Activated CD8-positive, alpha-beta T cell treated with anti-CD3 and anti-CD28 coated beads, Interleukin-2, amount 10 ng/mL, durations not matched to agents 7 days and 5 days (primary cell): Measurements from ENCODE around the gene SELENOM. TPM values are rescaled to one million over a fixed set of nuclear protein-coding genes. Genes with fewer than 3 reads are reported as not detected.
A peak's percentile ranks its signal among the peaks of the same experiment; 100 is the strongest.
"Not testable (repeated sequence)": the region's sequence is repeated elsewhere in the genome, so short reads cannot be mapped to it uniquely, and the experiment has no call there.

Experiments
- ATAC-seq: fragments of 150-1000 bp; cut with Tn5 transposase; one replicate; pipeline ENCODE4 v1.10.0; 2021; ENCODE audit warnings: moderate library complexity
- CTCF ChIA-PET: fragments of 350-600 bp; sonication (Branson Sonifier 250); formaldehyde crosslinking; loops from one replicate; lab custom pipeline; 2021; ENCODE audit warnings: antibody characterized with exemption; lab: Charles Lee
- POLR2A ChIA-PET: fragments of 350-600 bp; sonication (Branson Sonifier 250); formaldehyde crosslinking; loops from one replicate; lab custom pipeline; 2021; ENCODE audit warnings: antibody characterized with exemption; lab: Charles Lee
- DNase-seq: peaks from one replicate; pipeline ENCODE4 v3.0.0-alpha.2; 2020
- H3K27ac Mint-ChIP-seq: one replicate; pipeline ENCODE4 v1.8.0; 2021; ENCODE audit warnings: mild to moderate bottlenecking, mixed read lengths
- H3K27me3 Mint-ChIP-seq: one replicate; pipeline ENCODE4 v1.8.0; 2021; ENCODE audit warnings: low read depth, mixed read lengths
- H3K36me3 Mint-ChIP-seq: one replicate; pipeline ENCODE4 v1.8.0; 2021; ENCODE audit warnings: low read depth, mixed read lengths
- H3K4me1 Mint-ChIP-seq: one replicate; pipeline ENCODE4 v1.8.0; 2021; ENCODE audit warnings: low read depth, mixed read lengths
- H3K4me3 Mint-ChIP-seq: one replicate; pipeline ENCODE4 v1.8.0; 2021; ENCODE audit warnings: mild to moderate bottlenecking, mixed read lengths
- H3K9me3 Mint-ChIP-seq: one replicate; pipeline ENCODE4 v1.8.0; 2022; ENCODE audit warnings: mixed read lengths; ENCODE audit not compliant: insufficient read depth
- total RNA-seq, 2 experiments: library from RNA; stranded (reverse); gene quantifications; one replicate each; pipeline ENCODE4 v1.2.3, GENCODE V29; 2021

Gene SELENOM
- total RNA-seq, 2 experiments from 2014 or later: 0.76 to 0.87 TPM

GRCh38 chr22:31121403-31121802, 14.0 kb upstream of the SELENOM start:
- ATAC-seq (no peak), DNase-seq (no peak)
- Mint-ChIP-seq H3K27ac (no peak overlapping the region), H3K4me1 (no peaks in the 10 kb centered on the region), H3K4me3 (no peak overlapping the region), H3K36me3 (no peaks in the 10 kb centered on the region), H3K27me3 (peaks cover 3% of the 10 kb centered on the region), H3K9me3 (no peaks in the 10 kb centered on the region)
- ChIA-PET POLR2A (no interaction called here), CTCF (no interaction called here)

- no peak overlapping the region for H3K4me3 Mint-ChIP-seq
- no peak overlapping the region for H3K27ac Mint-ChIP-seq
- H3K4me1 Mint-ChIP-seq: no peaks in the 10 kb centered on the region
- ATAC-seq: no peak
- no peaks in the 10 kb centered on the region for H3K36me3 Mint-ChIP-seq
- POLR2A ChIA-PET: no interaction called here
- no peak for DNase-seq
- peaks cover 3% of the 10 kb centered on the region for H3K27me3 Mint-ChIP-seq
- H3K9me3 Mint-ChIP-seq: no peaks in the 10 kb centered on the region
- CTCF ChIA-PET: interaction anchor here (0.8 kb wide), 1 partner anchor 13 kb away, joined by 3 read pairs; no protein-coding TSS in a partner anchor
These were observed 13.3 kb upstream of the SELENOM start for GRCh38 chr22:31120642-31121041.

GRCh38 chr22:31120230-31120629, 12.9 kb upstream of the SELENOM start:
- no peak for DNase-seq
- ATAC-seq: no peak
- POLR2A ChIA-PET: no interaction called here
- Mint-ChIP-seq H3K27ac (no peak overlapping the region), H3K36me3 (no peaks in the 10 kb centered on the region), H3K9me3 (no peaks in the 10 kb centered on the region), H3K4me1 (no peaks in the 10 kb centered on the region), H3K27me3 (peaks cover 3% of the 10 kb centered on the region), H3K4me3 (no peak overlapping the region)
- CTCF ChIA-PET: interaction anchor here (0.8 kb wide), 1 partner anchor 12 kb away, joined by 3 read pairs; no protein-coding TSS in a partner anchor

GRCh38 chr22:31119026-31119717, 11.8 kb upstream of the SELENOM start:
- H3K9me3 Mint-ChIP-seq: no peaks in the 10 kb centered on the region
- no peaks in the 10 kb centered on the region for H3K36me3 Mint-ChIP-seq
- POLR2A ChIA-PET: no interaction called here
- ATAC-seq (no peak), DNase-seq (no peak)
- H3K4me3 Mint-ChIP-seq: no peak overlapping the region
- peaks cover 3% of the 10 kb centered on the region for H3K27me3 Mint-ChIP-seq
- CTCF ChIA-PET: no interaction called here
- H3K4me1 Mint-ChIP-seq: no peaks in the 10 kb centered on the region
- H3K27ac Mint-ChIP-seq: no peak overlapping the region

- ATAC-seq (no peak), DNase-seq (no peak)
- Mint-ChIP-seq H3K9me3 (no peaks in the 10 kb centered on the region), H3K27me3 (peaks cover 3% of the 10 kb centered on the region), H3K27ac (no peak overlapping the region), H3K4me3 (no peak overlapping the region), H3K36me3 (no peaks in the 10 kb centered on the region), H3K4me1 (no peaks in the 10 kb centered on the region)
- ChIA-PET POLR2A (interaction anchor here (0.6 kb wide), 1 partner anchor 105 kb away, joined by 3 read pairs; no protein-coding TSS in a partner anchor), CTCF (interaction anchor here (2.0 kb wide), 1 partner anchor 10 kb away, joined by 11 read pairs; the partner anchor contains the start of gene SELENOM)
These were observed 10.9 kb upstream of the SELENOM start for GRCh38 chr22:31118046-31118820.

- POLR2A ChIA-PET, H3K4me3 Mint-ChIP-seq, H3K4me1 Mint-ChIP-seq, H3K27me3 Mint-ChIP-seq, ATAC-seq, H3K9me3 Mint-ChIP-seq, H3K27ac Mint-ChIP-seq, DNase-seq, H3K36me3 Mint-ChIP-seq: not testable (repeated sequence)
- CTCF ChIA-PET: interaction anchor here (1.2 kb wide), 1 partner anchor 160 kb away, joined by 3 read pairs; no protein-coding TSS in a partner anchor
These were observed 5.3 kb upstream of the SELENOM start for GRCh38 chr22:31112547-31113091.

- H3K4me3 Mint-ChIP-seq: peak overlapping the region; percentile 86
- peaks cover 3% of the 10 kb centered on the region for H3K9me3 Mint-ChIP-seq
- H3K27me3 Mint-ChIP-seq: no peaks in the 10 kb centered on the region
- ATAC-seq (peak; percentile 28), DNase-seq (no peak)
- H3K36me3 Mint-ChIP-seq: no peaks in the 10 kb centered on the region
- H3K27ac Mint-ChIP-seq: peak overlapping the region; percentile 72
- POLR2A ChIA-PET: interaction anchor here (0.6 to 1.2 kb wide), 2 partner anchors 48 to 139 kb away, joined by 3 read pairs; partner anchors contain the start of gene MORC2
- H3K4me1 Mint-ChIP-seq: peaks cover 10% of the 10 kb centered on the region
- CTCF ChIA-PET: interaction anchor here (0.6 to 2.6 kb wide), 34 partner anchors 10 to 862 kb away, joined by 3 to 22 read pairs (median 4); partner anchors contain the start of genes PIK3IP1, SMTN and TCN2
These were observed 488 bp upstream of the SELENOM start for GRCh38 chr22:31107894-31108218.

- ChIA-PET CTCF (interaction anchor here (0.9 to 2.6 kb wide), 10 partner anchors 14 to 500 kb away, joined by 3 to 22 read pairs (median 6); partner anchors contain the start of gene TCN2), POLR2A (no interaction called here)
- no peak overlapping the region for H3K27ac Mint-ChIP-seq
- no peaks in the 10 kb centered on the region for H3K27me3 Mint-ChIP-seq
- DNase-seq (no peak), ATAC-seq (no peak)
- H3K4me1 Mint-ChIP-seq: peaks cover 10% of the 10 kb centered on the region
- no peaks in the 10 kb centered on the region for H3K9me3 Mint-ChIP-seq
- H3K4me3 Mint-ChIP-seq: peak overlapping the region; percentile 86
- H3K36me3 Mint-ChIP-seq: peaks cover 2% of the 10 kb centered on the region
These were observed 614 bp downstream of the SELENOM start for GRCh38 chr22:31106731-31107177.

GRCh38 chr22:31106001-31106571, 1.3 kb downstream of the SELENOM start:
- ATAC-seq: no peak
- H3K4me3 Mint-ChIP-seq: no peak overlapping the region
- no peak overlapping the region for H3K27ac Mint-ChIP-seq
- no peak for DNase-seq
- no peaks in the 10 kb centered on the region for H3K9me3 Mint-ChIP-seq
- CTCF ChIA-PET: interaction anchor here (1.4 to 1.5 kb wide), 2 partner anchors 103 to 138 kb away, joined by 3 read pairs; no protein-coding TSS in a partner anchor
- H3K4me1 Mint-ChIP-seq: peaks cover 10% of the 10 kb centered on the region
- H3K36me3 Mint-ChIP-seq: peaks cover 4% of the 10 kb centered on the region
- POLR2A ChIA-PET: no interaction called here
- H3K27me3 Mint-ChIP-seq: no peaks in the 10 kb centered on the region

- Mint-ChIP-seq H3K27ac (no peak overlapping the region), H3K4me1 (peaks cover 10% of the 10 kb centered on the region), H3K9me3 (no peaks in the 10 kb centered on the region), H3K36me3 (peaks cover 5% of the 10 kb centered on the region), H3K4me3 (no peak overlapping the region), H3K27me3 (no peaks in the 10 kb centered on the region)
- DNase-seq (no peak), ATAC-seq (no peak)
- ChIA-PET CTCF (interaction anchor here (0.7 to 1.4 kb wide), 3 partner anchors 9 to 138 kb away, joined by 3 to 4 read pairs (median 3); no protein-coding TSS in a partner anchor), POLR2A (no interaction called here)
These were observed 2.0 kb downstream of the SELENOM start for GRCh38 chr22:31105282-31105929.

GRCh38 chr22:31104869-31105268, 2.5 kb downstream of the SELENOM start:
- DNase-seq (no peak), ATAC-seq (no peak)
- H3K27me3 Mint-ChIP-seq: no peaks in the 10 kb centered on the region
- no peaks in the 10 kb centered on the region for H3K9me3 Mint-ChIP-seq
- H3K36me3 Mint-ChIP-seq: peaks cover 5% of the 10 kb centered on the region
- POLR2A ChIA-PET: no interaction called here
- H3K4me3 Mint-ChIP-seq: no peak overlapping the region
- H3K4me1 Mint-ChIP-seq: peaks cover 10% of the 10 kb centered on the region
- CTCF ChIA-PET: interaction anchor here (0.7 to 1.4 kb wide), 3 partner anchors 9 to 137 kb away, joined by 3 to 4 read pairs (median 3); no protein-coding TSS in a partner anchor
- no peak overlapping the region for H3K27ac Mint-ChIP-seq
